OCI-LY7 (cell line): ENCODE results near the gene ADISSP. TPM values are rescaled to one million over a fixed set of nuclear protein-coding genes. Genes with fewer than 3 reads are reported as not detected.

ENCODE experiments used
- BruUV-seq: library from RNA; stranded (reverse); fragments of 400-500 nt; replicated peaks from 2 replicates; lab custom pipeline; 2021; lab: Mats Ljungman, UMichigan
- CTCF ChIA-PET: fragments of 300-600 bp; sonication (Branson Sonifier 250); formaldehyde crosslinking; loops from one replicate; lab custom pipeline; 2022; ENCODE audit warnings: antibody characterized with exemption; ENCODE audit not compliant: unreplicated experiment; lab: Charles Lee
- POLR2A ChIA-PET: fragments of 300-600 bp; sonication (Branson Sonifier 250); formaldehyde crosslinking; loops from one replicate; lab custom pipeline; 2022; ENCODE audit warnings: antibody characterized with exemption; lab: Charles Lee
- DNase-seq: peaks from one replicate; pipeline ENCODE4 v3.0.0-alpha.2; 2015; ENCODE audit warnings: low spot score
- H2AFZ ChIP-seq: fragments of 200-600 bp; sonication (generic), shearing (Covaris generic); 2 replicates; pipeline ENCODE4 v1.6.1; 2014; ENCODE audit warnings: mild to moderate bottlenecking, antibody characterized with exemption, low read length, moderate library complexity
- H3K27ac ChIP-seq: fragments of 200-600 bp; sonication (generic); 2 replicates; pipeline ENCODE4 v1.5.1; 2014; ENCODE audit warnings: mixed run types, low read depth, mild to moderate bottlenecking, moderate library complexity, low read length, inconsistent platforms; ENCODE audit not compliant: poor library complexity, severe bottlenecking
- H3K36me3 ChIP-seq: fragments of 200-600 bp; sonication (generic); 2 replicates; pipeline ENCODE4 v1.6.1; 2014; ENCODE audit warnings: mild to moderate bottlenecking, antibody characterized with exemption, low read length, moderate library complexity, mixed read lengths; ENCODE audit not compliant: insufficient read depth
- H3K4me1 ChIP-seq: fragments of 200-600 bp; sonication (generic); 2 replicates; pipeline ENCODE4 v1.5.1; 2014; ENCODE audit warnings: mild to moderate bottlenecking, low read length; ENCODE audit not compliant: insufficient read depth, poor library complexity, severe bottlenecking
- H3K4me2 ChIP-seq: fragments of 200-600 bp; sonication (generic); 2 replicates; pipeline ENCODE4 v1.6.1; 2014; ENCODE audit warnings: mild to moderate bottlenecking, low read length
- H3K4me3 ChIP-seq: fragments of 200-600 bp; sonication (generic); 2 replicates; pipeline ENCODE4 v1.5.1; 2014; ENCODE audit warnings: mild to moderate bottlenecking, low read depth, low read length; ENCODE audit not compliant: poor library complexity, severe bottlenecking
- H3K79me2 ChIP-seq: fragments of 200-600 bp; sonication (generic); 2 replicates; pipeline ENCODE4 v1.6.1; 2016; ENCODE audit warnings: low read depth, mild to moderate bottlenecking, low read length, moderate library complexity, mixed read lengths; ENCODE audit not compliant: insufficient read depth
- H3K9me2 ChIP-seq: fragments of 200-600 bp; sonication (generic); 2 replicates; pipeline ENCODE4 v1.6.1; 2016; ENCODE audit warnings: mild to moderate bottlenecking, low read length, mixed read lengths; ENCODE audit not compliant: insufficient read depth
- H3K9me3 ChIP-seq: fragments of 200-600 bp; sonication (generic); 2 replicates; pipeline ENCODE4 v1.6.1; 2014; ENCODE audit warnings: mild to moderate bottlenecking, mixed run types, low read length, mixed read lengths
- H4K20me1 ChIP-seq: fragments of 200-600 bp; sonication (generic); 2 replicates; pipeline ENCODE4 v1.6.1; 2014; ENCODE audit warnings: mild to moderate bottlenecking, antibody characterized with exemption, low read length, moderate library complexity, mixed read lengths; ENCODE audit not compliant: insufficient read depth
- CTCF ChIP-seq: fragments of 200-600 bp; sonication (generic); conservative IDR thresholded peaks from 2 replicates; pipeline ENCODE4 v1.5.1; 2014; ENCODE audit warnings: mild to moderate bottlenecking, antibody characterized with exemption, low read length, moderate library complexity, mixed read lengths
- EZH2phosphoT487 ChIP-seq: fragments of 200-600 bp; sonication (generic); IDR thresholded peaks from 2 replicates; pipeline ENCODE4 v1.6.1; 2018; ENCODE audit warnings: low read depth, borderline replicate concordance, mild to moderate bottlenecking, mixed run types, antibody characterized with exemption, low read length, moderate library complexity, mixed read lengths
- intact Hi-C: fragments of 100-400 bp; cut with micrococcal nuclease; formaldehyde crosslinking; loops from one replicate; pipeline ENCODE4 v1.10.0; 2022; ENCODE audit not compliant: unreplicated experiment
- total RNA-seq, 2 experiments: library from RNA; depleted of rRNA in 1 of 2; stranded (reverse); fragments of >200 nt in 1 of 2; shearing (Covaris generic) in 1 of 2; gene quantifications; 2 replicates each; pipeline ENCODE4 v1.2.3, GENCODE V29; 2014 to 2022

The ADISSP gene
- total RNA-seq, 2 experiments from 2014 or later = 64.4 to 66.7 TPM

GRCh38 chr20:3804254-3804751, 36.8 kb upstream of the ADISSP start:
- no peaks in the 10 kb centered on the region for H3K9me2 ChIP-seq
- peaks cover 24% of the 10 kb centered on the region for H3K4me1 ChIP-seq
- H3K9me3 ChIP-seq = no peaks in the 10 kb centered on the region
- ChIA-PET POLR2A (interaction anchor here (0.6 to 2.2 kb wide), 2 partner anchors 17 to 663 kb away, joined by 4 read pairs; partner anchors contain the start of gene AP5S1), CTCF (no interaction called here)
- DNase-seq = no peak
- peaks cover 70% of the 10 kb centered on the region for H3K36me3 ChIP-seq
- peaks cover 6% of the 10 kb centered on the region; the same call in 1 of the 2 replicates for H3K79me2 ChIP-seq
- H4K20me1 ChIP-seq = no peaks in the 10 kb centered on the region
- no peak overlapping the region for H3K4me2 ChIP-seq
- intact Hi-C loops = no loop called here
- H3K27ac ChIP-seq = no peak overlapping the region
- TF ChIP-seq CTCF (no peak), EZH2phosphoT487 (no peak)
- no peak overlapping the region for H2AFZ ChIP-seq
- BruUV-seq = no TSS peak
- no peak overlapping the region for H3K4me3 ChIP-seq

- H3K4me1 ChIP-seq = peaks cover 28% of the 10 kb centered on the region
- no peak overlapping the region for H3K4me2 ChIP-seq
- TF ChIP-seq EZH2phosphoT487 (no peak), CTCF (no peak)
- H3K4me3 ChIP-seq = no peak overlapping the region
- peaks cover 71% of the 10 kb centered on the region for H3K36me3 ChIP-seq
- H3K79me2 ChIP-seq = peaks cover 7% of the 10 kb centered on the region; the same call in 1 of the 2 replicates
- no peak overlapping the region for H3K27ac ChIP-seq
- H3K9me3 ChIP-seq = no peaks in the 10 kb centered on the region
- ChIA-PET CTCF (no interaction called here), POLR2A (interaction anchor here (2.2 kb wide), 1 partner anchor 17 kb away, joined by 4 read pairs; the partner anchor contains the start of gene AP5S1)
- H3K9me2 ChIP-seq = no peaks in the 10 kb centered on the region
- no TSS peak for BruUV-seq
- H2AFZ ChIP-seq = no peak overlapping the region
- H4K20me1 ChIP-seq = no peaks in the 10 kb centered on the region
- intact Hi-C loops = no loop called here
- no peak for DNase-seq
These were observed 36.3 kb upstream of the ADISSP start for GRCh38 chr20:3803854-3804253.

- H3K36me3 ChIP-seq = peaks cover 77% of the 10 kb centered on the region
- intact Hi-C loops = no loop called here
- H3K9me2 ChIP-seq = no peaks in the 10 kb centered on the region
- H3K4me2 ChIP-seq = no peak overlapping the region
- no TSS peak for BruUV-seq
- no peak for DNase-seq
- CTCF ChIA-PET = no interaction called here
- no peak overlapping the region for H3K27ac ChIP-seq
- no peaks in the 10 kb centered on the region for H4K20me1 ChIP-seq
- no peak overlapping the region for H3K4me3 ChIP-seq
- POLR2A ChIA-PET = interaction anchor here (2.2 kb wide), 1 partner anchor 18 kb away, joined by 4 read pairs; the partner anchor contains the start of gene AP5S1
- no peaks in the 10 kb centered on the region for H3K9me3 ChIP-seq
- H3K4me1 ChIP-seq = peaks cover 34% of the 10 kb centered on the region
- H2AFZ ChIP-seq = no peak overlapping the region
- TF ChIP-seq CTCF = no peak
- TF ChIP-seq EZH2phosphoT487 = no peak
- peaks cover 12% of the 10 kb centered on the region for H3K79me2 ChIP-seq
These were observed 35.7 kb upstream of the ADISSP start for GRCh38 chr20:3803289-3803688.
